ENCODE measurements around the gene DYRK3. TPM values are rescaled to one million over a fixed set of nuclear protein-coding genes. Genes with fewer than 3 reads are reported as not detected.

The DYRK3 gene
- total RNA-seq: 1 to 10 TPM; 8.3 to 8.7 TPM

DNA sequence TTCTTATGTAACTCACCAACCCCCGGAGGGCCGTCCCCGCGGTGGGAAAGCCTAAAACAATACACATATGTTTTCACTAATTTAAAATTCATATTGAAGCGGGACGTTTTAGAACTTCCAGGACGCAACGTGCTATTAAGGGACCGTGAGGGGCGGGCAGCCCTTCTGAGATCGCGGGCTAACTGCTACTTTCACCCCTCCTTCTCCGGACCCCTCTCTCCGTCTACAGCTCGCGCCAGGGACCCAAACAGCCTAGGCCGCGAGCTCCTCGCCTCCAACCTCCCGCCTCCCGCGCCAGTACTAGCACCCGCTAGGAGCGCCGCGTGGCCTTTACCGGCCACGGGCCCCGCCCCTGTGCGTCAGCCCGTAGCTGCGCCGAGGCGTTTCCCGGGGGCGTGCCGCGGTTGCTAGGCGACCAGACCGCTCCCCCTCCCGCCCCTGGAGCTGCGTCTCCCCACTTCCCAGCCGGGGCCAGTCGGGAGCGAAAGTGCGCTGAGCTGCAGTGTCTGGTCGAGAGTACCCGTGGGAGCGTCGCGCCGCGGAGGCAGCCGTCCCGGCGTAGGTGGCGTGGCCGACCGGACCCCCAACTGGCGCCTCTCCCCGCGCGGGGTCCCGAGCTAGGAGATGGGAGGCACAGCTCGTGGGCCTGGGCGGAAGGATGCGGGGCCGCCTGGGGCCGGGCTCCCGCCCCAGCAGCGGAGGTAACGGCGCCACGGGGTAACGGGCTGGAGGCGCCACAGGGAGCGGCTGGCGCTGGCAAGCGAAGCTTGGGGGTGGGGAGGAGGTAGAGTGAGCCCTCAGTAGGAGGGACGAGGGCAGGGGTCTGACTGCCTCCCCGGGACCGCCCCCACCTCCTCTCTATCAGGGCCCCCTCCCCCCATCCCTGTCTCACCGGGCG, at the start of gene DYRK3:
TSS of gene DYRK3 (plus strand) at position 457 of the 898 bp plus-strand sequence. CDS start at position 625, 168 bp downstream.
- Mint-ChIP-seq H3K27me3 (peaks cover 7% of the 10 kb centered on the region), H3K27ac (peak within 1 kb of the TSS; percentile 87), H3K4me3 (peak within 1 kb of the TSS; percentile 76), H3K36me3 (ENCODE audit: low read depth) (peaks cover 10% of the 10 kb centered on the region), H3K4me1 (peaks cover 27% of the 10 kb centered on the region), H3K9me3 (ENCODE audit: low read depth) (no peaks in the 10 kb centered on the region)
- peak; percentile 93 for ATAC-seq
- CTCF ChIA-PET: interaction anchor here (0.6 to 17.9 kb wide), 45 partner anchors 8 to 1173 kb away, joined by 3 to 564 read pairs (median 4); partner anchors contain the start of genes EIF2D and IKBKE
- intact Hi-C loops (cut with DNase I, micrococcal nuclease): loop anchor here (1.0 to 10.0 kb wide), 10 partner anchors 23 to 349 kb away; partner anchors contain the start of genes MAPKAPK2 (in 2 of the 2), EIF2D (in 1 of the 2) and RASSF5 (in 1 of the 2)
- DNase-seq: peak; percentile 97
- POLR2A ChIA-PET: interaction anchor here (0.8 to 1.4 kb wide), 8 partner anchors 14 to 886 kb away, joined by 3 to 7 read pairs (median 3); partner anchors contain the start of genes IKBKE and MAPKAPK2

GRCh38 chr1:206586501-206587445, 48.6 kb upstream of the DYRK3 start:
- no peak for DNase-seq
- Mint-ChIP-seq H3K36me3 (ENCODE audit: low read depth) (peaks cover 79% of the 10 kb centered on the region), H3K9me3 (ENCODE audit: low read depth) (no peaks in the 10 kb centered on the region), H3K27me3 (no peaks in the 10 kb centered on the region), H3K4me1 (peaks cover 86% of the 10 kb centered on the region), H3K27ac (peak overlapping the region; percentile 99), H3K4me3 (no peak overlapping the region)
- ATAC-seq: no peak
- POLR2A ChIA-PET: interaction anchor here (0.7 to 2.3 kb wide), 5 partner anchors 8 to 954 kb away, joined by 3 to 8 read pairs (median 4); no protein-coding TSS in a partner anchor
- intact Hi-C loops (cut with DNase I, micrococcal nuclease): no loop called here
- CTCF ChIA-PET: interaction anchor here (0.6 to 27.5 kb wide), 13 partner anchors 8 to 128 kb away, joined by 3 to 621 read pairs (median 7); partner anchors contain the start of gene IKBKE

DNA sequence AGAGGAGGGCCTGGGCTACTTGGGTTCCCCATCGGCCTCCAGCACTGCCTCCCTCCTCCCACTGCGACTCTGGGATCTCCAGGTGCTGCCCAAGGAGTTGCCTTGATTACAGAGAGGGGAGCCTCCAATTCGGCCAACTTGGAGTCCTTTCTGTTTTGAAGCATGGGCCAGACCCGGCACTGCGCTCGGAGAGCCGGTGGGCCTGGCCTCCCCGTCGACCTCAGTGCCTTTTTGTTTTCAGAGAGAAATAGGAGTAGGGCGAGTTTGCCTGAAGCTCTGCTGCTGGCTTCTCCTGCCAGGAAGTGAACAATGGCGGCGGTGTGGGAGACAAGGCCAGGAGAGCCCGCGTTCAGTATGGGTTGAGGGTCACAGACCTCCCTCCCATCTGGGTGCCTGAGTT, 47.4 kb upstream of the DYRK3 start:
- H3K27ac Mint-ChIP-seq: peak overlapping the region; percentile 98
- H3K27me3 Mint-ChIP-seq: no peaks in the 10 kb centered on the region
- no peak overlapping the region for H3K4me3 Mint-ChIP-seq
- ChIA-PET CTCF (interaction anchor here (0.9 to 27.5 kb wide), 11 partner anchors 8 to 160 kb away, joined by 3 to 621 read pairs (median 6); no protein-coding TSS in a partner anchor), POLR2A (interaction anchor here (1.1 to 2.3 kb wide), 2 partner anchors 10 to 36 kb away, joined by 4 to 8 read pairs; no protein-coding TSS in a partner anchor)
- H3K36me3 Mint-ChIP-seq (ENCODE audit: low read depth): peaks cover 85% of the 10 kb centered on the region
- intact Hi-C loops (cut with DNase I, micrococcal nuclease): no loop called here
- no peaks in the 10 kb centered on the region for H3K9me3 Mint-ChIP-seq (ENCODE audit: low read depth)
- peaks cover 84% of the 10 kb centered on the region for H3K4me1 Mint-ChIP-seq
- no peak for ATAC-seq
- no peak for DNase-seq

- Mint-ChIP-seq H3K27me3 (no peaks in the 10 kb centered on the region), H3K4me1 (peaks cover 78% of the 10 kb centered on the region), H3K27ac (peak overlapping the region; percentile 98), H3K4me3 (peak overlapping the region; percentile 16), H3K9me3 (ENCODE audit: low read depth) (no peaks in the 10 kb centered on the region), H3K36me3 (ENCODE audit: low read depth) (peaks cover 82% of the 10 kb centered on the region)
- ChIA-PET POLR2A (interaction anchor here (0.8 to 2.3 kb wide), 4 partner anchors 8 to 49 kb away, joined by 3 to 8 read pairs (median 5); partner anchors contain the start of gene EIF2D), CTCF (interaction anchor here (0.9 to 27.5 kb wide), 9 partner anchors 8 to 161 kb away, joined by 3 to 621 read pairs (median 4); partner anchors contain the start of gene IKBKE)
- ATAC-seq: no peak
- intact Hi-C loops (cut with DNase I, micrococcal nuclease): no loop called here
- DNase-seq: no peak
Observed at GRCh38 chr1:206588492-206588891, 46.8 kb upstream of the DYRK3 start.

- Mint-ChIP-seq H3K27ac (peak overlapping the region; percentile 98), H3K9me3 (ENCODE audit: low read depth) (no peaks in the 10 kb centered on the region), H3K4me3 (peak overlapping the region; percentile 34), H3K27me3 (no peaks in the 10 kb centered on the region), H3K4me1 (peaks cover 74% of the 10 kb centered on the region), H3K36me3 (ENCODE audit: low read depth) (peaks cover 78% of the 10 kb centered on the region)
- DNase-seq (no peak), ATAC-seq (no peak)
- intact Hi-C loops (cut with DNase I, micrococcal nuclease): no loop called here
- CTCF ChIA-PET: interaction anchor here (0.7 to 27.5 kb wide), 7 partner anchors 9 to 162 kb away, joined by 3 to 621 read pairs (median 4); partner anchors contain the start of gene IKBKE
- POLR2A ChIA-PET: interaction anchor here (0.8 to 1.0 kb wide), 3 partner anchors 9 to 50 kb away, joined by 3 to 5 read pairs (median 5); partner anchors contain the start of gene EIF2D
Observed at GRCh38 chr1:206589206-206589605, 46.1 kb upstream of the DYRK3 start.

- intact Hi-C loops (cut with DNase I, micrococcal nuclease): loop anchor here (1.0 to 2.0 kb wide), 12 partner anchors 10 to 119 kb away; partner anchors contain the start of genes DYRK3 (in 1 of the 2), EIF2D (in 1 of the 2), IKBKE (in 1 of the 2) and MAPKAPK2 (in 1 of the 2)
- no peaks in the 10 kb centered on the region for H3K27me3 Mint-ChIP-seq
- ATAC-seq (peak; percentile 94), DNase-seq (peak; percentile 81)
- H3K9me3 Mint-ChIP-seq (ENCODE audit: low read depth): no peaks in the 10 kb centered on the region
- POLR2A ChIA-PET: no interaction called here
- H3K36me3 Mint-ChIP-seq (ENCODE audit: low read depth): peaks cover 75% of the 10 kb centered on the region
- peak overlapping the region; percentile 98 for H3K27ac Mint-ChIP-seq
- peaks cover 65% of the 10 kb centered on the region for H3K4me1 Mint-ChIP-seq
- CTCF ChIA-PET: interaction anchor here (0.7 to 27.5 kb wide), 5 partner anchors 10 to 101 kb away, joined by 4 to 621 read pairs (median 15); no protein-coding TSS in a partner anchor
- peak overlapping the region; percentile 59 for H3K4me3 Mint-ChIP-seq
Observed at GRCh38 chr1:206590025-206590758, 45.1 kb upstream of the DYRK3 start.

- H3K4me3 Mint-ChIP-seq: peak overlapping the region; percentile 59
- DNase-seq (no peak), ATAC-seq (no peak)
- CTCF ChIA-PET: interaction anchor here (0.6 to 6.3 kb wide), 17 partner anchors 9 to 133 kb away, joined by 3 to 52 read pairs (median 5); partner anchors contain the start of genes DYRK3, EIF2D, IKBKE and RASSF5
- H3K27me3 Mint-ChIP-seq: no peaks in the 10 kb centered on the region
- peaks cover 78% of the 10 kb centered on the region for H3K36me3 Mint-ChIP-seq (ENCODE audit: low read depth)
- peak overlapping the region; percentile 98 for H3K27ac Mint-ChIP-seq
- POLR2A ChIA-PET: interaction anchor here (0.8 to 1.4 kb wide), 2 partner anchors 19 to 109 kb away, joined by 3 to 4 read pairs; no protein-coding TSS in a partner anchor
- H3K9me3 Mint-ChIP-seq (ENCODE audit: low read depth): no peaks in the 10 kb centered on the region
- H3K4me1 Mint-ChIP-seq: peaks cover 63% of the 10 kb centered on the region
- intact Hi-C loops (cut with DNase I, micrococcal nuclease): loop anchor here (2.0 kb wide), 4 partner anchors 18 to 120 kb away; partner anchors contain the start of genes IKBKE (in 1 of the 2) and MAPKAPK2 (in 1 of the 2)
Observed at GRCh38 chr1:206591226-206591625, 44.1 kb upstream of the DYRK3 start.

- Mint-ChIP-seq H3K4me3 (no peak overlapping the region), H3K27ac (peak overlapping the region; percentile 90), H3K9me3 (ENCODE audit: low read depth) (no peaks in the 10 kb centered on the region), H3K27me3 (no peaks in the 10 kb centered on the region), H3K36me3 (ENCODE audit: low read depth) (peaks cover 75% of the 10 kb centered on the region), H3K4me1 (peaks cover 59% of the 10 kb centered on the region)
- intact Hi-C loops (cut with DNase I, micrococcal nuclease): loop anchor here (2.0 kb wide), 4 partner anchors 17 to 121 kb away; partner anchors contain the start of genes IKBKE (in 1 of the 2) and MAPKAPK2 (in 1 of the 2)
- CTCF ChIA-PET: interaction anchor here (0.8 to 6.3 kb wide), 17 partner anchors 8 to 321 kb away, joined by 3 to 52 read pairs (median 5); partner anchors contain the start of genes DYRK3, EIF2D, IKBKE and RASSF5
- no peak for ATAC-seq
- POLR2A ChIA-PET: interaction anchor here (0.8 to 1.4 kb wide), 3 partner anchors 18 to 110 kb away, joined by 3 to 4 read pairs (median 3); no protein-coding TSS in a partner anchor
- DNase-seq: no peak
Observed at GRCh38 chr1:206591696-206592095, 43.6 kb upstream of the DYRK3 start.

GRCh38 chr1:206593351-206593925, 41.9 kb upstream of the DYRK3 start:
- CTCF ChIA-PET: interaction anchor here (0.6 to 6.3 kb wide), 13 partner anchors 9 to 114 kb away, joined by 3 to 52 read pairs (median 4); partner anchors contain the start of gene DYRK3
- Mint-ChIP-seq H3K27me3 (no peaks in the 10 kb centered on the region), H3K9me3 (ENCODE audit: low read depth) (no peaks in the 10 kb centered on the region), H3K27ac (peak overlapping the region; percentile 90), H3K4me3 (no peak overlapping the region), H3K4me1 (peaks cover 44% of the 10 kb centered on the region), H3K36me3 (ENCODE audit: low read depth) (peaks cover 70% of the 10 kb centered on the region)
- POLR2A ChIA-PET: interaction anchor here (0.6 kb wide), 1 partner anchor 86 kb away, joined by 3 read pairs; the partner anchor contains the start of gene RASSF5
- ATAC-seq (no peak), DNase-seq (no peak)
- intact Hi-C loops (cut with DNase I, micrococcal nuclease): no loop called here

Measured in activated CD4-positive, alpha-beta T cell treated with anti-CD3 and anti-CD28 coated beads for 36 hours (primary cell).